Liver (tissue), 9 donors: ENCODE data around the gene COX10. TPM values are rescaled to one million over a fixed set of nuclear protein-coding genes. Genes with fewer than 3 reads are reported as not detected.

ENCODE experiments used
- DNase-seq: peaks from one replicate; pipeline ENCODE4 v3.0.0-alpha.2; 2017; ENCODE audit warnings: low spot score
- H3K27ac ChIP-seq, 2 donors: one replicate each; pipeline ENCODE4 v1.7.0; 2013; ENCODE audit warnings: inconsistent platforms in 2 of 2, low read length in 2 of 2, control low read depth in 1 of 2, low read depth in 1 of 2, mild to moderate bottlenecking in 1 of 2
- H3K27me3 ChIP-seq, 4 donors: one replicate each; pipeline versions ENCODE4 v1.6.1 to v1.7.0; 2013; ENCODE audit warnings: low read length in 3 of 4, inconsistent platforms in 1 of 4, mild to moderate bottlenecking in 1 of 4, moderate library complexity in 1 of 4; ENCODE audit not compliant: control insufficient read depth in 4 of 4, insufficient read depth in 4 of 4
- H3K36me3 ChIP-seq, 4 donors: one replicate each; pipeline versions ENCODE4 v1.6.1 to v1.7.0; 2013; ENCODE audit warnings: low read length in 3 of 4, mild to moderate bottlenecking in 3 of 4, low read depth in 1 of 4, moderate library complexity in 1 of 4; ENCODE audit not compliant: control insufficient read depth in 4 of 4, insufficient read depth in 3 of 4
- H3K4me1 ChIP-seq, 4 donors: one replicate each; pipeline versions ENCODE4 v1.6.1 to v1.7.0; 2013; ENCODE audit warnings: low read length in 3 of 4, mild to moderate bottlenecking in 3 of 4, moderate library complexity in 1 of 4; ENCODE audit not compliant: control insufficient read depth in 4 of 4, insufficient read depth in 4 of 4
- H3K4me3 ChIP-seq, 3 donors: one replicate each; pipeline versions ENCODE4 v1.6.1 to v1.7.0; 2013; ENCODE audit warnings: low read length in 3 of 3, control low read depth in 1 of 3, low read depth in 1 of 3, mild to moderate bottlenecking in 1 of 3
- H3K9ac ChIP-seq, 2 donors: one replicate each; pipeline ENCODE4 v1.7.0; 2013; ENCODE audit warnings: low read length in 2 of 2, mild to moderate bottlenecking in 2 of 2, moderate library complexity in 2 of 2, control low read depth in 1 of 2, low read depth in 1 of 2
- H3K9me3 ChIP-seq, 4 donors: one replicate each; pipeline versions ENCODE4 v1.6.1 to v1.7.0; 2013; ENCODE audit warnings: low read length in 3 of 4; ENCODE audit not compliant: control insufficient read depth in 4 of 4
- EGR1 ChIP-seq, 2 donors: IDR thresholded peaks; 2 replicates each; pipeline ENCODE4 v1.6.1; 2016 to 2018; ENCODE audit warnings: antibody characterized with exemption in 2 of 2, low read depth in 2 of 2
- FOXA1 ChIP-seq: IDR thresholded peaks from 2 replicates; pipeline ENCODE4 v1.6.1; 2016; ENCODE audit warnings: antibody characterized with exemption
- FOXA2 ChIP-seq: IDR thresholded peaks from 2 replicates; pipeline ENCODE4 v1.6.1; 2016; ENCODE audit warnings: antibody characterized with exemption
- GABPA ChIP-seq, 2 donors: IDR thresholded peaks in 1 of 2; conservative IDR thresholded peaks in 1 of 2; 2 replicates each; pipeline ENCODE4 v1.6.1; 2016; ENCODE audit warnings: antibody characterized with exemption in 2 of 2, mild to moderate bottlenecking in 1 of 2, moderate library complexity in 1 of 2
- HNF4A ChIP-seq, 2 donors: conservative IDR thresholded peaks; 2 replicates each; pipeline ENCODE4 v1.6.1; 2016; ENCODE audit warnings: antibody characterized with exemption in 2 of 2, mild to moderate bottlenecking in 2 of 2
- MAX ChIP-seq: IDR thresholded peaks from 2 replicates; pipeline ENCODE4 v1.6.1; 2016; ENCODE audit warnings: antibody characterized with exemption
- NR2F2 ChIP-seq: IDR thresholded peaks from 2 replicates; pipeline ENCODE4 v1.6.1; 2016; ENCODE audit warnings: antibody characterized with exemption
- RAD21 ChIP-seq, 2 donors: IDR thresholded peaks; 2 replicates each; pipeline ENCODE4 v1.6.1; 2016; ENCODE audit warnings: antibody characterized with exemption in 2 of 2, mild to moderate bottlenecking in 2 of 2
- REST ChIP-seq: IDR thresholded peaks from 2 replicates; pipeline ENCODE4 v1.6.1; 2016; ENCODE audit warnings: antibody characterized with exemption, mild to moderate bottlenecking
- RXRA ChIP-seq, 2 donors: IDR thresholded peaks; 2 replicates each; pipeline ENCODE4 v1.6.1; 2017 to 2018; ENCODE audit warnings: antibody characterized with exemption in 2 of 2, mild to moderate bottlenecking in 1 of 2
- TAF1 ChIP-seq: conservative IDR thresholded peaks from 2 replicates; pipeline ENCODE4 v1.6.1; 2016; ENCODE audit warnings: antibody characterized with exemption, mild to moderate bottlenecking
- YY1 ChIP-seq: IDR thresholded peaks from 2 replicates; pipeline ENCODE4 v1.6.1; 2016; ENCODE audit warnings: antibody characterized with exemption, mild to moderate bottlenecking
- ZBTB33 ChIP-seq: IDR thresholded peaks from 2 replicates; pipeline ENCODE4 v1.6.1; 2016; ENCODE audit warnings: antibody characterized with exemption
- WGBS: extraction: QIAGEN DNeasy Blood & Tissue Kit; methylation state at CpG from one replicate; pipeline ENCODE4 v1.1.7; 2013; 5-methylcytosine and 5-hydroxymethylcytosine counted together
- polyA plus RNA-seq, 2 donors: library from polyadenylated mRNA; stranded (reverse) in 1 of 2; unstranded in 1 of 2; fragments of 200-250 nt in 1 of 2; fragments of >200 nt in 1 of 2; fragmentation: Nextera tagmentation in 1 of 2; extraction: Ambion mirVana in 1 of 2; gene quantifications; one replicate each; pipeline versions ENCODE4 v1.2.1 to v1.2.3, GENCODE V29; 2013 to 2015
- total RNA-seq, 2 donors: library from RNA; depleted of rRNA; stranded (reverse); fragments of >200 nt; gene quantifications; one replicate each; pipeline ENCODE4 v1.2.3, GENCODE V29; 2014
- TF ChIP-seq, protein P1 (sequence below): IDR thresholded peaks from 2 replicates; pipeline ENCODE4 v1.6.1; 2016; ENCODE audit warnings: antibody characterized with exemption
- donor health status: healthy.
- donor health status: healthy.
- donor health status: healthy.
- donor health status: healthy.
- donor health status: healthy.

The COX10 gene
- total and polyA plus RNA-seq, 4 donors, result 7.0 to 15.1 (median 8.7) TPM

GRCh38 chr17:14089179-14089578 is 19.9 kb downstream of the COX10 start:
- WGBS, result 95% methylated on average over 1 of the region's 1 CpG
- TF ChIP-seq RXRA (IDR thresholded peaks at IDR 0.05) (no peak), HNF4A (conservative IDR thresholded peaks at IDR 0.05) (no peak), FOXA1 (no peak), REST (no peak), ZBTB33 (no peak), TAF1 (no peak), RAD21 (IDR thresholded peaks at IDR 0.05) (no peak)
- TF ChIP-seq, protein P1, sequence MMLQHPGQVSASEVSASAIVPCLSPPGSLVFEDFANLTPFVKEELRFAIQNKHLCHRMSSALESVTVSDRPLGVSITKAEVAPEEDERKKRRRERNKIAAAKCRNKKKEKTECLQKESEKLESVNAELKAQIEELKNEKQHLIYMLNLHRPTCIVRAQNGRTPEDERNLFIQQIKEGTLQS, result no peak
- no peak overlapping the region for H3K4me3 ChIP-seq
- no peaks in the 10 kb centered on the region for H3K36me3 ChIP-seq
- DNase-seq, result no peak
- H3K27ac ChIP-seq, result no peak overlapping the region
- H3K9ac ChIP-seq, result no peak overlapping the region
- peaks cover 2 to 6% (median 2%) of the 10 kb centered on the region in 4 donors for H3K4me1 ChIP-seq
- H3K27me3 ChIP-seq, result no peaks in the 10 kb centered on the region
- H3K9me3 ChIP-seq, result no peaks in the 10 kb centered on the region

DNA sequence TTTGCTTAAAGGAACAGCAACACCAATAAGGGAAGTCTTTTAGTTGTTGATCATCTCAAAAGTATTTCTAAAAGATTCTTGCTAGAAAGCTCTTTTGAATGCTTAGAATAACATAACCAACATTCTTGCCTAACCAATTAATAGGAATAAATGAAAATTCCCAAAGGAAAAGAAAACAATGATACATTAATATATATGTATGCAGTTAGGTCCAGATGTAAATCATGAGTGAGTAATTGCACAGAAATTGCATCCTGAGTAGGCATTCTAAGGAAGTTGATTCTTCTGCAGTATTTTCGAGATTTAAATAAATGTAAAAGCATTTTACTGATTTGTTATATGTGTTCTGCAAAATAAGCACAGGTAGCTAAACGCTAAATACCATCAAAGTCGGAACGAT is 22.1 kb downstream of the COX10 start:
- no peak for TF ChIP-seq YY1
- no peak for TF ChIP-seq FOXA2
- no peak for TF ChIP-seq RXRA (IDR thresholded peaks at IDR 0.05)
- no peak for TF ChIP-seq TAF1
- TF ChIP-seq ZBTB33, result no peak
- TF ChIP-seq MAX, result no peak
- no peak for TF ChIP-seq GABPA (IDR thresholded peaks at IDR 0.05 in 1 of 2, conservative IDR thresholded peaks at IDR 0.05 in 1 of 2)
- no peak for TF ChIP-seq EGR1 (IDR thresholded peaks at IDR 0.05; ENCODE audit: low read depth in 2 of 2)
- no peak for TF ChIP-seq NR2F2
- TF ChIP-seq FOXA1, result no peak
- TF ChIP-seq, protein P1, result no peak
- no peaks in the 10 kb centered on the region for H3K9me3 ChIP-seq
- no peak for DNase-seq
- H3K4me1 ChIP-seq, result peaks cover 0 to 6% (median 3%) of the 10 kb centered on the region in 4 donors
- 82% methylated on average over 4 of the region's 4 CpGs for WGBS
- no peaks in the 10 kb centered on the region for H3K27me3 ChIP-seq
- no peak overlapping the region for H3K4me3 ChIP-seq
- H3K9ac ChIP-seq, result no peak overlapping the region
- H3K27ac ChIP-seq, result no peak overlapping the region
- no peaks in the 10 kb centered on the region for H3K36me3 ChIP-seq
